Measurements from ENCODE around the gene DPF3.

DPF3 gene

DNA sequence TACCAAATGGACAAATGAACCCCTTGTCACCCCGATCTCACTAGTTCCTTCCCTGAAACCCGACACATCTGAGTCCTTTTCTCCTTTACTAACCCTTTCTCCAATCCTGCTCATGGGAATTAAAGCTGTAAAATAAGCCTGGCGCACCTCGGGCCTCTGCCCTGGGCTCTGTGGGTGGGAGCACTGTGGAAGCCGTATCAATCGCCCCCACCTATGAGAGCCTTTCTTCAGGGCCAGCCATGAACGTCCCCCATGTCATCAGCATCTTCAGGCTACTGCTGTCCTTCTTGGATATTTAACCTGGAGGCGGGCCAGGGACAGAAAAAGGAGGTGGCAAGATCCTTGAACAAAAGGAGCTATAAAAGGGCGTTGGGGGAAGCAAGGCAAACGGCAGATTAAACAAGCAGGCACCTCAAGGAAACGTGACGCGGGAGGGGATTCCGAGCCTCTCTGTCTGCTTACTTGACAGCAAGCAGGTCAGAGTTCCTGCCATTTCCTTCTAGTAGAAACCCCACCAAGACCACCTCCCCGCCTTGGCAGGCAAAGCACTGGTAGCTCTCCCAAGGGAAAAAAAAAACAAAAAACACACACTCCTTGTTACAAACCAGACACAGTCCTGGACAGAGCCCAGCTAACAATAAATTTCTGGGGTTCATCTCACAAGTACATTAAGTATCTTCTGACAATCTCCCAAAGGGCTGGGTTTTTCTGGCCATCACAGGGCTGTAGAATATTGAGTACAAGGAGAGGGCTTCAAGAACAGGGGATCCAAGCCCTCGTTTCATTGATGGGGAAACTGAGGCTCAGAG lies 62.9 kb downstream of the DPF3 start:
- no peak for DNase-seq

- no peak for DNase-seq
These were observed 63.5 kb downstream of the DPF3 start for GRCh38 chr14:72830356-72830755.

DNA sequence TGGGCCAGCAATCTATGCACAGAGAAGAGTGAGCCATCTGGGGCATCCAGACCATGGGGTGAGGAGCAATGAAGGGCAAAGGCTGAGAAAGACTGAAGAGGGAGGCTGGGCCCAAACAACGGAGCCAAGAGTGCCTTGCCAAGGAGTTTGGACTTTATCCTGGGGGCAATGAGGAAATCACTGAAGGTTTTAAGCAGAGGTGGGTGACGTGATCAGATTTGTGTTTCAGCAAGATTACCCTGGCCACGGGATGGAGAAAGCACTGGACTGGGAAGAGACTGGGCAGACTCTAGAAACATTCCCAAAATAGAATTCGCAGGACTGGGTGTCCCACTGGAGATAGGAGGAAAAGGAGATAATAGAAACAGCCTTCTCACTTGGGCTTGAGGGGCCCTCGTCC lies 65.3 kb downstream of the DPF3 start:
- no peak for DNase-seq

GRCh38 chr14:72826039-72826438 lies 67.9 kb downstream of the DPF3 start:
- no peak for DNase-seq

- no peak for DNase-seq
These were observed 68.4 kb downstream of the DPF3 start for GRCh38 chr14:72825486-72825885.

GRCh38 chr14:72824051-72824450 lies 69.8 kb downstream of the DPF3 start:
- no peak for DNase-seq

DNA sequence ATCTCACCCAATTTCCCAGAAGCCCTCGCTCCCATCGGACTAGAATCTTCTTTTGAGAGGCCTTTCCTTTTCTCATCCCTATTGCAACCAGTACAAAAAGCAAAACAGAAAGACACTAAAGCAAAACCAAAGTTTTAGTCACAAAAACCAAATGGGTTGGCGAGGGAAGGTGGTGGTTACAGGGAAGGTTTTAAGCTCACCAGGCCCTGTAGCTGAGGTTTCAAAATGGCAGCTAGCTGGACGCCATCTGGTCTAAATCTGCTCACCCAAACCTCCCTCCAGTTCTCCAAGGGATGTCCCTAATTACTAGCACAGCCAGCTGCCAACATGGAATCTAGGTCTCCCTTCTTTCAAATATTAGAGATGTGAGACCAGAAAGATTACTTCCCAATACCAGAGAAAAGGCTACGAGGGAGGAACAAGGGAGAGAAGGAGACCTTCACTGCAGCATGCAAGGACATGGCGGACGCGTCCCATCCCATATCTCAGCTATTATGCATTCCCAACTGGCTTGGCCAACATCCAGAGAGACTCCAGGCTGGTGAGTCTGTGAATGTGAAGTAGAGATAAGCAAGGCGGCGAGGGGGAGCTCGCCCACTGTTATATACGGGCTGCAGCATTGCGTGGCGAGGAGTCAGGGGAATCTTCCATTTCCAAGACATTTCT lies 70.8 kb downstream of the DPF3 start:
- no peak for DNase-seq

GRCh38 chr14:72818998-72819397 lies 74.9 kb downstream of the DPF3 start:
- DNase-seq, result no peak

DNA sequence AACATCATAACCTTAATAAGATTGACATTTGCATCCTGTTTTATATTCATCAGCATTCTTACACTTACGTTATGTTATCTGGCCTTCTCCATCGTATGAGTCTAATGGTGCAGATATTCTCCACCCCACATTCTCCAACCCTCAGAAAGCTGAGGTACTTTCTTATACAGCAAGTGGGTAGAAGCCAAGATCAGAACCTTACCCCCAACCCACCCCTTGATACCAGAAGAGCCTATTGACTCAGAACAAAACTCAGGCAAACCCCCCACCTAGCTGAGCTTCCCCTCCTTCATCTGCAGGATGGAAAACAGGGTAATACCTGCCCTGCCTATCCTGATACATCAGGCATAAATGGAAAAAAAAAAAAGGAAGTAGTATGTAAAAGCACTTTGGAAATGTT lies 77.6 kb downstream of the DPF3 start:
- DNase-seq, result no peak

DNA sequence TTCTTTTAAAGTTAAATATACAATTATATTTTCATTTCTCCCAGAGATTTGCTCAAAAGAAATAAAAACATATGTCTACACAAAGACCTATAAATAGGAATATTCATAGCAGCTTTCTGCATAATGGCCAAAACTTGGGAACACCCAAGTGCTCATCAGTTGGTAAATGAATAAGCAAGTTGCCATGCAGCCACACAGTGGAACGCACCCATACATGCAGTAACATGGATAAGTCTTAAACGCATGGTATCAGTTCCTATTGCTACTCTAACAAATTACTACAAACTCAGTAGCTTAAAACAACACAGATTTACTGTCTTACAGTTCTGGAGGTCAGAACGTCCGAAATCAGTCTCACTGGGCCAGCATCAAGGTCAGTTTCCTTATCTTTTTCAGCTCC lies 78.5 kb downstream of the DPF3 start:
- DNase-seq, result no peak

GRCh38 chr14:72812292-72812851 lies 81.5 kb downstream of the DPF3 start:
- no peak for DNase-seq

GRCh38 chr14:72810201-72810600 lies 83.7 kb downstream of the DPF3 start:
- DNase-seq, result no peak

DNA sequence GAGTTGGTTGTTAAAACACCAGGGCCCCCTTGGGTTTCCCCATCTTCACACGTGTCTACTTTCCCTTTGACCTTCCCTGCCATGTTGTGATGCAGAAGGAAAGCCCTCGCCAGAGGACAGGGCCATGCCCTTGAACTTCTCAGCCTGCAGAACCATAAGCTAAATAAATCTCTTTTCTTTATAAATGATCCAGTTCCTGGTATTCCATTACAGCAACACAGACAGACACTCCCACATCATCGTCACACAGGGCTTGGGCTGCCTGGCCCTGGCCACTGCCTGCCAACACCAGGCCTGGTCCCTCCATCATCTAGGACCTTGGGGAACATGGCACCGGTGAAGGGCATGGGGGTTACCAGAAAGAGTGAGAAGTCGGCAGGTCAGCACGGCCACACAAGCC lies 84.8 kb downstream of the DPF3 start:
- DNase-seq, result no peak

GRCh38 chr14:72808564-72808963 lies 85.3 kb downstream of the DPF3 start:
- no peak for DNase-seq

- DNase-seq, result no peak
These were observed 91.3 kb downstream of the DPF3 start for GRCh38 chr14:72802588-72802946.

- no peak for DNase-seq
These were observed 91.9 kb downstream of the DPF3 start for GRCh38 chr14:72801836-72802587.

DNA sequence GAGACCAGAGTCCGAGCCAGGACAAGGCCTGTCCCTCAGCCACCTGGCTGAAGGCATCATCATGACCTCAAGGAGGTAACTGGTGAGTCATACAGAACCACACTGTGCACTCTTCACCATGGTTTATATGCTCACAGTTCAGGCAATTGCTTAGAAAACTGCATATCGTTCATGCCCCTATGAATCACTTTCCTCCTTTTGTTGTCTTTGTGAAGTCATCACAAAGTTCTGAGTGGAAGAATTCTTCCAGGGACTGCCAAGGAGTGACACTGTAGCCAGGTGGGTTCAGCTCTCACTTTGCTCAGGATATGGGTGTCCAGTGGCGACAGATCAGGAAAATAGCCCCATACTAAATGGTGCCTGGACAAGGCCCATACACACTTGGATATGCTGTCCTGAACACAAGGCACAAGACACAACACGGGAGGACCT lies 92.5 kb downstream of the DPF3 start:
- DNase-seq, result no peak

GRCh38 chr14:72800848-72801370 lies 93.0 kb downstream of the DPF3 start:
- no peak for DNase-seq

DNA sequence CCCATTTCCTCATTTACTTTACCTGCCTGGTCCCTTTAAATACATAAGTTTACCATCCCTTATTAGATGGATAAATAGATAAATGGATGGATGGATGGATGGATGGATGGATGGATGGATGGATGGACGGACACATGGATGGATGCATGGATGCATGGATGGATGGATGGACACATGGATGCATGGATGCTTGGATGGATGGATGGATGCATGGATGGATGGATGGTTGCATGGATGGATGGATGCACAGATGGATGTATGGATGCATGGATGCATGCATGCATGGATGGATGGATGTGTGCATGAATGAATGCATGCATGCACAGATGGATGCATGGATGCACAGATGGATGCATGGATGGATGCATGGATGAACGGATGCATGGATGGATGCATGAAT lies 93.6 kb downstream of the DPF3 start:
- DNase-seq, result no peak

GRCh38 chr14:72796935-72797334 lies 97.0 kb downstream of the DPF3 start:
- no peak for DNase-seq

DNA sequence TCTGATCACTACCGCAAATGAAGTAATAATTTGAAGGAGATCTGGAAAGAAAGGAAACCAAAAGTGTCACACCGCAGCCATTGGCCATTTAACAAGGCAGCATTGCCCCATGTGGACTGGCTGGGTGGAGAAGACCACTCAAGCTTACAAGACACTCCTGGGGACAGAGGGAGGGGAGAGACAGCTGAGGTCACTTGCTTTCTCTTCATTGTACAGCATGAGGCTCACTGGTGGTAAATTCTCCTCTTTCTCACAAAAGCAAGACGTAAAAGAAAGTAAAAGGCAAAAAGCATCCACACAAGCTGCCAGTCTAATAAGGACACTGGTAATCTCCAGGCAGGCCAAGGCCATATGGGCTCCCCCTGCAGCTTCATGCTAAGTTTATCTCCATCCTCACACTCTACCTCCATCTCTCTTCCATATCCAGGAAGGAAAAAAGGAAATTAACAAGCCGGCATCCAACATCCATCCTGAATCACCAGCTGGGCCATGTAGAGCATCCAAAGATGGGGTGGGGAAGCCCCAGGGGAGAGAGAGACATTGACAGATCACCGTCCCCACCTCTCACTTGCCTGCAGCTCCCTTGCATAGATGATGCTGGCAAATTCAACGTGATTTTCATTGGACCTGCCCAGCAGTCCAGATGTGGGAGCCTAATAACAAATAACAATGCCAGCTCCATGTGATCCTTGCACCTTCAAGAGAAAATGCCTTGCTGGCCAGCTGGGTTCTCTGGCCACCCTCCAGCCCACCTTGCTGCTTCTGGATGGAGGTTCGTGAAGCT lies 100.6 kb downstream of the DPF3 start:
- DNase-seq, result no peak

GRCh38 chr14:72792051-72792788 lies 101.7 kb downstream of the DPF3 start:
- no peak for DNase-seq

Data from COR-L47 (cell line).